VCaP (cell line): Measurements from ENCODE around the gene HIRA.

Source experiments
- H3K27ac ChIP-seq: fragments of 450-650 bp; 2 replicates; pipeline ENCODE4 v1.5.1; 2017
- TF ChIP-seq, protein P1 (sequence below): fragments of 450-650 bp; conservative IDR thresholded peaks from 2 replicates; pipeline ENCODE4 v1.5.1; 2017; ENCODE audit warnings: mild to moderate bottlenecking, moderate library complexity

The HIRA gene

DNA sequence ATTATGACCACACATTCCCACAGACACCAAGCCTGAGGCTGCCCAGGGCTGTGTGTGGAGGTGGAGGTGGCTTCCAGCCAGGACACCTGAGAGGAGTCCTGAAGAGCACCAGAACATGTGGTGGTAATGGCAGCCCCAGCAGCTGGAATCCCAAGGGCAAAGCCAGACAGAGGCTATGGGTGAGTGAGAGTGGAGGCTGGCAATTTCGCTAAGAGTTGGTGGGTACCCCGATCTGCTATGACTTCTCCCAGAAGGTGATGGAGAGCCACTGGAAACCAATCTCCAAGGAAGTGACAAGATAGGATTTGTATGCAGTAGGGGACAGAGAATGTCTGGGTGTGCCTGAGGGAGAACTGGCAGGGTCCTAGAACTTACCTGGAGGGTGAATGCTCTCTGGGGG, 70.7 kb downstream of the HIRA start:
- TF ChIP-seq, protein P1, sequence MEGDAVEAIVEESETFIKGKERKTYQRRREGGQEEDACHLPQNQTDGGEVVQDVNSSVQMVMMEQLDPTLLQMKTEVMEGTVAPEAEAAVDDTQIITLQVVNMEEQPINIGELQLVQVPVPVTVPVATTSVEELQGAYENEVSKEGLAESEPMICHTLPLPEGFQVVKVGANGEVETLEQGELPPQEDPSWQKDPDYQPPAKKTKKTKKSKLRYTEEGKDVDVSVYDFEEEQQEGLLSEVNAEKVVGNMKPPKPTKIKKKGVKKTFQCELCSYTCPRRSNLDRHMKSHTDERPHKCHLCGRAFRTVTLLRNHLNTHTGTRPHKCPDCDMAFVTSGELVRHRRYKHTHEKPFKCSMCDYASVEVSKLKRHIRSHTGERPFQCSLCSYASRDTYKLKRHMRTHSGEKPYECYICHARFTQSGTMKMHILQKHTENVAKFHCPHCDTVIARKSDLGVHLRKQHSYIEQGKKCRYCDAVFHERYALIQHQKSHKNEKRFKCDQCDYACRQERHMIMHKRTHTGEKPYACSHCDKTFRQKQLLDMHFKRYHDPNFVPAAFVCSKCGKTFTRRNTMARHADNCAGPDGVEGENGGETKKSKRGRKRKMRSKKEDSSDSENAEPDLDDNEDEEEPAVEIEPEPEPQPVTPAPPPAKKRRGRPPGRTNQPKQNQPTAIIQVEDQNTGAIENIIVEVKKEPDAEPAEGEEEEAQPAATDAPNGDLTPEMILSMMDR: no peak
- H3K27ac ChIP-seq: no peak overlapping the region

DNA sequence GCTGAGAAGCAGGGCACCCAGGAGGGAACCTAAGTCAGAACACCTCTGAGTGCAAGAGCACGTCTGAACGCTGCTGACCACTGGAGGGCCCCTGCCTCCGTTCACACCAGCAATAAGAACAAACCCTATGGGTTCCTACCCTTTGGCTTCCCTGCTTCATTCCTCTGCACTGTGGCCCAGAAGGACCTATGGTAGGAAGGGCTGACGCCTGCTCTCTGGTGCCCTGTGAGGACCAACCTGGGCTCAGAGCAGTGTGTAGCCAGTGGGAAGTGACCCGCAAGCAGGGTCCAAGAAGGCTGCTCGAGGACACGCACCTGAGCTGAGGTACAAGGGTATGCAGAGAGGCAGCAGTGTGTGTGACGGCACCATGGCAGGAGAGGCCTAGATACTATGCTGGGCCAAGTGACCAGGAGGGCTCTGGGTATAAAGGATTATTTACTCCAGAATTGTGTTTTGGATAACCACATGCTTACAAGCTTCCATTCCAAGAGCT, 71.2 kb downstream of the HIRA start:
- TF ChIP-seq, protein P1: no peak; the same call in 1 of the 2 replicates
- H3K27ac ChIP-seq: no peak overlapping the region

DNA sequence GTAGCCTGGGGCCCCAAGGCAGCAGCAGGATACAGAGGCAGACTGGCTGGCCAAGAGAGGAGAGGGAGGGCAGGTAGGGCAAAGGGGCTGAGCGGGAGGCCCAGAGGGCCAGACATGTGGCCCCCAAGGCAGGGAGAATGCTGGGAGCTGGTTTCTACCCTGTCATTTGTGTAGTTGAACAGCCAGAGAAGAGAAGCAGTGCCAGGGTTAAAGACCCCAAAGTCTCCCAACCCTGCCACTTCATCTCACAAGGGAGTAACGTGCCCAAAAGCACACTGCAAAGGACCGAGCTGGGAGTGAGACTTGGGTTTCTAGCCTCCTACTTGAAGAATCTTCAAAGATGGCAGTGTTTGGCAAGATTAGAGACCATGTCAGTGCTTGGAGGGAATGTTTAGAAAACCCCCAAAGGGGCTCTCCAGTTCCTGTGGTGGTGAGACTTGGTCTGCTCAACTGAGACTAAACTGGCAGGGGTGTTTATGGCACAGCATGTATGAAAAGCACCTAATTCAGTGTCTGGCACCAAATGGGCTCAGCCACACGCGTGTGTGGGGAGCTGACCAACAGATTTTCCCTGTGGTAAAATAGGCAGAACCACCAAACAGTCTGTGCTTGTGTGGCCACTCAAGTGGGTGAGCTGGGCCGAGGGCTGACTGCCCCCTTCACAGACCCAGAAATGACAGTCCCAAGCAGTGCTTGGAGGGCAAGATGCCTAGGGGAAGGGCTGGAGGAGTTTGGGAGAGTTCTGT, 71.8 kb downstream of the HIRA start:
- H3K27ac ChIP-seq: no peak overlapping the region
- TF ChIP-seq, protein P1: no peak

DNA sequence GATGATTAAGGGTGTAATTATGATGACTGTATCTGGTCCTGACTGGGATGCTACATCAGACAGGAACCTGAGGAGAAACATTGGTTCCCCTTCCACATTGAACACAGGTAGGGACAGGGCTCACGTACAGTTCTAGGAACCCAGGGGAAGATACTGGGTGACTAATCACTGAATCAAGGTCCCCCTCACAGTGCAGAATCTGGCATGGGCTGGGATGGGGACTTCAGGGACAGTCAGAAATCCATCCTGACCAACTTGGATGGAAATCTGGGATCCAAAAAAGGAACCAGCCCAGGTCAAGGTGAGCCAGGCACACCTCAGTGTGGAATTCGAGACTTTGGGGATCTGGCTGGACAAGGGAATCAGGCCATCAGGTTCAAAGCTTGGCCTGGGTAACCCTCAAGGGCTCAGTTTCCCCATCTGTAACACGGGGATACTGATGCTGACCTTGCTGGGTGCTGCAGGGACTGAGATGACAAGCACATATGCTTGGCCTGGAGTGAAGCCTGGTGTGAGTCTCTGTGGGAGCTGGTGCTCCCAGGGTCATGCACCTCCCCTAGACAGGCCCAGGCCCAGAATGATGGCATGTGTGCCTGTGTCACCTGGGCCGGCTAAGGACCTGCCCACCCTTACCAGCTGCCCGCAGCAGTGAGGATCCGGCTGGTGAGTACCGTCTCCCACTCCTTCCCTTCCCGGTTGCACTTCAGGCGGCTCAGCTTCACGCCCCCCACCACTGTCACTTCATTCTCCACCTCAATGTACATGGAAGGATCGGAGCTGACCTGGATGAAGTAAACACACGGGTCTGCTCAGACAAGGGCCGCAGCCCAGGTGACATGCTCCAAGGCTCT, 72.6 kb downstream of the HIRA start:
- H3K27ac ChIP-seq: no peak overlapping the region
- TF ChIP-seq, protein P1: no peak

DNA sequence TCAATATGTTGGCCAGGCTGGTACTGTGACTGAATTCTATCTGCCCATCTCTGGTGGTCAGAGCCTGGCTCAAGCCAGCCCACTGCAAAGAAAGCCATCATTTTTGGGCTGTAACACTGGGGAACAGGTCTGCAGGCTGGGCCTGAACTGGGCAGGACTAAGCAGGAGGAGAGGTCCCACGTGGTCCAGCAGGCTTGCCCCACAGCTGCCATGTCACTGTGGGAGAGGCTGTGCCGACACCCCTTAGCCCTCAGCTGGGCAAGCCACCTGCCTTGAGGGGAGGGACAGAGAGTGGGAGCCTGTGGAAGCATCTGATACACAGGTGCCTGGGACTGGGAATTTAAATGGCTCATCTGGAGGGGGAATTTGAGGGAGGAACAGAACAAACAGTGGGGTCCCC, 73.3 kb downstream of the HIRA start:
- TF ChIP-seq, protein P1: no peak
- no peak overlapping the region for H3K27ac ChIP-seq

DNA sequence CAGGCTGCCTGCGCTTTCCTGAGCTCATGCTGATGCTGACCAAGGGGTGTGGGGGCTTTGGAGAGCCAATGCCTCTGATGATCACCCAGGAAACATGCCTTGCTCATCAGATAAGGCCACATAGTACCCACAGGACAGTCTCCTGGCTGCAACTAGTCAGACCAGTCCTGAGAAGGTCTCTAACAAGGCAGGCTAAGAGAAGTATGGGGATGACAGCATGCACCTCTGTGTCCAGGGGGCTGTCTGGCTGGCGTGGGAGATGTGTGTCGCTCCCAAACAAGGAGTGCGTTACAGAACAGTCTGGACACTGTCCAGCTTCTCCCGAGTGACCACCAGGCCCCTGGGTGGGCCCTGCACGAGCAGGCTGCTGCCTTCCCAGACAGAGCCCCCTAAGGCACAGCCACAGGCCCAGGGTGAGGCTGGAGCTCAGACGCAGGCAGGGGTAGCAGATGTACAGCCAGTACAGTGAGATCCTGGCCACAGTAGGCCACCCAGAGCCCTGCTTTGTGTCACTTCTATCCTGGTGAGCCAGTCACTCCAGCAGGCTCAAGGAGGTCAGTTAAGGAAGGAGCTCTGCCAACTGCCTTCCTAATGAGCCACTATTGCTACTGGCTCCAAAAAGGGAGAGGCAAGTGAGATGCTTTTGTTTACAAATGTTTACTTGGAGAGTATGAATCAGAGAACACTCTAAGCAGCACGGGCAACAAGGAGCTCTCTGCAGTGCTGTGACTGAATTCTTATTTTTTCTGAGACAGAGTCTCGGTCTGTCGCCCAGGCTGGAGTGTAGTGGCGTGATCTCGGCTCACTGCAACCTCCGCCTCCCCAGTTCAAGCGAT, 74.0 kb downstream of the HIRA start:
- no peak overlapping the region for H3K27ac ChIP-seq
- TF ChIP-seq, protein P1: no peak
